ENCODE results near the gene ABCC1.

The ABCC1 gene

DNA sequence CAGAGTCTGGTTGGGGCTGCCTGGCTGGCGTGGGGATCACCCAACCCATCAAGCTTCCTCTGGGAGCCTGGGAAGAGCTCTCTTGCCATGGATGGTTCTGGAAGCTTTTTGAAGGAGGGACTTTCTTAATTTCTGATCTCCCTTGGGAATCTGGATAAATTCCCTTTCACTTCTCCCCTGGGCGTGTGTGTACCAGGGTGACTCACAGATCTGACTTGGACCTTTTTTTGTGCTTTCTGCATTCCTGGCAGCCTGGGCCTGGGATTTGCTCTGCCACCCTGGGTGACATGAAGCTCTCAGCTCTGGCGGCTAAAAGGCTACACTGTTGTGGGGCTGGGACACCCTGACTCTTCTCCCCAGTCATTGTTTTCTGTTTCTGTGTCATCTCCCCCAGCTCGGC lies 70.1 kb downstream of the ABCC1 start:
- CTCF ChIA-PET = no interaction called here
- TF ChIP-seq, protein P1, sequence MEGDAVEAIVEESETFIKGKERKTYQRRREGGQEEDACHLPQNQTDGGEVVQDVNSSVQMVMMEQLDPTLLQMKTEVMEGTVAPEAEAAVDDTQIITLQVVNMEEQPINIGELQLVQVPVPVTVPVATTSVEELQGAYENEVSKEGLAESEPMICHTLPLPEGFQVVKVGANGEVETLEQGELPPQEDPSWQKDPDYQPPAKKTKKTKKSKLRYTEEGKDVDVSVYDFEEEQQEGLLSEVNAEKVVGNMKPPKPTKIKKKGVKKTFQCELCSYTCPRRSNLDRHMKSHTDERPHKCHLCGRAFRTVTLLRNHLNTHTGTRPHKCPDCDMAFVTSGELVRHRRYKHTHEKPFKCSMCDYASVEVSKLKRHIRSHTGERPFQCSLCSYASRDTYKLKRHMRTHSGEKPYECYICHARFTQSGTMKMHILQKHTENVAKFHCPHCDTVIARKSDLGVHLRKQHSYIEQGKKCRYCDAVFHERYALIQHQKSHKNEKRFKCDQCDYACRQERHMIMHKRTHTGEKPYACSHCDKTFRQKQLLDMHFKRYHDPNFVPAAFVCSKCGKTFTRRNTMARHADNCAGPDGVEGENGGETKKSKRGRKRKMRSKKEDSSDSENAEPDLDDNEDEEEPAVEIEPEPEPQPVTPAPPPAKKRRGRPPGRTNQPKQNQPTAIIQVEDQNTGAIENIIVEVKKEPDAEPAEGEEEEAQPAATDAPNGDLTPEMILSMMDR (IDR thresholded peaks at IDR 0.05; ENCODE audit: control extremely low read depth, extremely low read depth, low read depth, missing control alignments) = no peak
- POLR2A ChIA-PET = no interaction called here

DNA sequence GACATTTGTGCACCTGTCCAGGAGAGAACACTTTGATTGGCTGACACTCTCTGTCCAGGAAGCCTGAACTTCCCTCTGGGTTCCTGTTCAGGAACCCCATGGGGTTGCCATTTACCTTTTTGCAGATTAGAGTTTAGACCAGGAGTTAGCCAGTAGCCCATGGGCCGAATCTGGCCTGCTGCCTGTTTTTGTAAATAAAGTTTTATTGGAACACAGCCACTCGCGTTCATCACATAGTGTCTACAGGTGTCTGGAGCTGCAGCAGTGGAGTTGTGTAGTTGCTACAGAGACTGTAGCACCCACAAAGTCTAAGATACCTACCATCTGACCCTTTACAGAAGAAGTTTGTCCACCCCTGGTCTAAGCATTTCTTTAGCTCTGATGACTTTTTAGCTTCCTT lies 70.9 kb downstream of the ABCC1 start:
- DNase-seq (ENCODE audit: extremely low spot score) = no peak
- TF ChIP-seq, protein P1 (IDR thresholded peaks at IDR 0.05; ENCODE audit: control extremely low read depth, extremely low read depth, low read depth, missing control alignments) = no peak
- ChIA-PET CTCF (no interaction called here), POLR2A (no interaction called here)

More for the DNA sequence above, 70.1 kb downstream of the ABCC1 start:
- no peak for DNase-seq (ENCODE audit: extremely low spot score)

DNA sequence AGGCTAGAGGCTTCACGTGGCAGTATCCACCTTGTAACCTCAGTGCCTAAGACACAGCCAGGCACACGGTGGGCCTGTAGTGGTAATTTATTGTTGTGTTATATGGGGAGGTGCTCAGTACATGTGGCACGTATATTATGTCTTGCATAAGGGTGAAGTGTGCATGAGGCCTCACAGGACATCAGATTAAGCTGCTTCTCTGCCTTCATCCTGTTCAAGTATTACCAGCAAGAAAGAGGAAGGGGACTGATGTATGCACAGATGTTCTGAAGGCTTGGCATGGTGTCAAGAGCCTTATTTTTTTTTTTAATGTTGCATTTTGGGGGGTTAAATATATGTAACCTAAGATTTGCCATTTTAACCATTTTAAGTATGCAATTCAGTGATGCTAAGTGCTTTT lies 71.6 kb downstream of the ABCC1 start:
- POLR2A ChIA-PET = no interaction called here
- CTCF ChIA-PET = no interaction called here
- TF ChIP-seq, protein P1 (IDR thresholded peaks at IDR 0.05; ENCODE audit: control extremely low read depth, extremely low read depth, low read depth, missing control alignments) = no peak
- no peak for DNase-seq (ENCODE audit: extremely low spot score)

DNA sequence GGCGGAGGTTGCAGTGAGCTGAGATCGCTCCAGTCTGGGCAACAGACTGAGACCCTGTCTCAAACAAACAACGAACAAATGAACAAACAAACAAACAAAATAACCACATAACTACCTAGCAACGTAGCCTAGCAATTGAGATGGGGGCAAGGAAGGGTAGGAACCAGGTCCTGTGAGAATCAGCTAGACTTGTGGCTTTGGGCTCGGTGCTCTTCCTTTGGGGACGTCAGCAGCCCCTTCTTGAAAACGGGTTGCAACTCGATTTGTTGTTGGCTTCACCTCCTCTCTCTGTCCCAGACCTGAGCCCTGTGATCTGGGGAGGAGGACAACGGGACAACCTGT lies 72.2 kb downstream of the ABCC1 start:
- DNase-seq (ENCODE audit: extremely low spot score) = no peak
- TF ChIP-seq, protein P1 (IDR thresholded peaks at IDR 0.05; ENCODE audit: control extremely low read depth, extremely low read depth, low read depth, missing control alignments) = no peak
- CTCF ChIA-PET = interaction anchor here (2.2 kb wide), 1 partner anchor 11 kb away, joined by 14 read pairs; no protein-coding TSS in a partner anchor
- POLR2A ChIA-PET = no interaction called here

DNA sequence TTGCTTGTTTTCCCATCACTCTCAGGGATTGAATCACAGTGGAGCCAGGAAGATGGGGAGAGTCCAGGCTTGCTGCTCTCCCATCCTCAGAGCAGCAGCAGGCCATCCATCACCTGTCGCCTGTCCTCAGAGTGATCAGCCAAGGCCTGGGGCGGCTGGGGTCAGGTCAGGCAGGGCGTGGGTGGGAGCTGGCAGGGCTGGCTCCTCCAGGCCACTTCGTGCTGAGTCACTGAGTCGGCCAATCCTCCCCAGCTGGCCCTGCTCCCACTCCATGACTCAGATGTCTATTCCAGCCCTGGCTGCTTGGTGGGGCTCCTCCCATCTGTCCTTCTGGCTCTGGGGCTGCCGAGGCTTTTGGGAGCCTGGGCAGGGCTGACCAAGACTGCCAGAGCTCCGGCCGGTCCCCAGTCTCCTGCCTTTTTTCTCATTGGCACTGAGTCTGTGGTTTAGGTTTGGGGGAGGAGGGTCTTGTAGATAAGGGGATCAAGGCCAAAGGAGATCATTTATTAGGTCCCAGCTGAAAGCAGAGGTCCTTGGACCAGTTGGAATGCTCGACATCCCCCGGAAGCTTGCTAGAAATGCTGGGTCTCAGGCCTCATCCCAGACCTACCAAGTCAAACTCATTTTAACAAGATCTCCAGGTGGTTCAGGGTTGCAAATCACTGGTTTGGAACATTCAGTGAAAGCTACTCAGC lies 72.7 kb downstream of the ABCC1 start:
- TF ChIP-seq, protein P1 (IDR thresholded peaks at IDR 0.05; ENCODE audit: control extremely low read depth, extremely low read depth, low read depth, missing control alignments) = no peak
- no peak for DNase-seq (ENCODE audit: extremely low spot score)
- POLR2A ChIA-PET = no interaction called here
- CTCF ChIA-PET = interaction anchor here (2.2 kb wide), 1 partner anchor 10 kb away, joined by 14 read pairs; no protein-coding TSS in a partner anchor

DNA sequence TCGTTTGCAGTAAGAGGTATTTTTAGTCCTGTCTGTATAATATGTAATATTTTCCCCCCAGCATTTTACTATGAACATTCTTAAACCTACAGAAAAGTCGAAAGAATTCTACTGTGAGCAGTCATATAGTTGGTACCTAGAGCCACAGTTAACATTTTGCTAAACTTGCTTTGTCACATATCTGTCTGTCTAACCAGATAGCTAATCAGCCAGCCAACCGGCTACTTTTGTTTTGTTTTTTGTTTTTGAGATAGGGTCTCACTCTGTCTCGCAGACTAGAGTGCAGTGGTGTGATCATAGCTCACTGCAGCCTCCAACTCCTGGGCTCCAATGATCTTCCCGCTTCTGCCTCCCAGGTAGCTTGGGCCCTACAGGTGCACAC lies 73.3 kb downstream of the ABCC1 start:
- ChIA-PET CTCF (interaction anchor here (1.1 to 2.2 kb wide), 2 partner anchors 10 to 134 kb away, joined by 3 to 14 read pairs; partner anchors contain the start of gene CEP20), POLR2A (no interaction called here)
- TF ChIP-seq, protein P1 (IDR thresholded peaks at IDR 0.05; ENCODE audit: control extremely low read depth, extremely low read depth, low read depth, missing control alignments) = no peak
- DNase-seq (ENCODE audit: extremely low spot score) = no peak

Measured in GM10248 (cell line).